ENCODE data around the gene CDC42EP4. TPM values are rescaled to one million over a fixed set of nuclear protein-coding genes. Genes with fewer than 3 reads are reported as not detected.

CDC42EP4 gene
- total RNA-seq, 1 experiment from 2014 or later = 11.0 TPM

DNA sequence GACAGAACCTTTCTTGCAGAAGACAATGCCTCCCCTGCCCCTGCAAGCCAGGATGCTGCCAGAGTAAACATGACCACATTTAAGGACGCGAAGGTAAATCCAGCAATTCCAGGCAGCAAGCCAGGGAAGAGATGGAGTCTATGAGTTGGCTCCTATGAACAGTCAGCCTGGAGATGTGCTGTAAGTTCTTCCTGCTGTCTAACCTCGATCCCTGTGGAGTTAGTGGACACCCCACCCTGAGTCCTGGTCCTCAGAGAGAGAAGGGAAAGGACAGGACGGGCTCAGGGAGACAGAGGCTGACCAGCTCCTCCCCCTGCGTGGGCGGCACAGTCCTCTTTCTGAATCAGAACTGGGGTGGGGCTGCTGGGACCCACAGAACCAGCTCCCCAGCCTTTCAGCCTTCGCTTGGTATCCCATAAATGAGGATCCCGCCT, 24.9 kb downstream of the CDC42EP4 start:
- intact Hi-C loops (cut with micrococcal nuclease) = no loop called here
- ChIA-PET POLR2A (no interaction called here), CTCF (interaction anchor here (0.9 kb wide), 1 partner anchor 83 kb away, joined by 3 read pairs; no protein-coding TSS in a partner anchor)
- Mint-ChIP-seq H3K9me3 (ENCODE audit: unreplicated experiment) (no peaks in the 10 kb centered on the region), H3K36me3 (ENCODE audit: insufficient read depth, unreplicated experiment) (peaks cover 26% of the 10 kb centered on the region), H3K4me1 (ENCODE audit: insufficient read depth, unreplicated experiment) (peaks cover 49% of the 10 kb centered on the region), H3K4me3 (ENCODE audit: unreplicated experiment) (no peak overlapping the region), H3K27ac (ENCODE audit: low read depth, unreplicated experiment) (peak overlapping the region; percentile 68), H3K27me3 (ENCODE audit: insufficient read depth, unreplicated experiment) (no peaks in the 10 kb centered on the region)
- peak; percentile 92 for DNase-seq (ENCODE audit: unreplicated experiment)
- TF ChIP-seq, protein P1, sequence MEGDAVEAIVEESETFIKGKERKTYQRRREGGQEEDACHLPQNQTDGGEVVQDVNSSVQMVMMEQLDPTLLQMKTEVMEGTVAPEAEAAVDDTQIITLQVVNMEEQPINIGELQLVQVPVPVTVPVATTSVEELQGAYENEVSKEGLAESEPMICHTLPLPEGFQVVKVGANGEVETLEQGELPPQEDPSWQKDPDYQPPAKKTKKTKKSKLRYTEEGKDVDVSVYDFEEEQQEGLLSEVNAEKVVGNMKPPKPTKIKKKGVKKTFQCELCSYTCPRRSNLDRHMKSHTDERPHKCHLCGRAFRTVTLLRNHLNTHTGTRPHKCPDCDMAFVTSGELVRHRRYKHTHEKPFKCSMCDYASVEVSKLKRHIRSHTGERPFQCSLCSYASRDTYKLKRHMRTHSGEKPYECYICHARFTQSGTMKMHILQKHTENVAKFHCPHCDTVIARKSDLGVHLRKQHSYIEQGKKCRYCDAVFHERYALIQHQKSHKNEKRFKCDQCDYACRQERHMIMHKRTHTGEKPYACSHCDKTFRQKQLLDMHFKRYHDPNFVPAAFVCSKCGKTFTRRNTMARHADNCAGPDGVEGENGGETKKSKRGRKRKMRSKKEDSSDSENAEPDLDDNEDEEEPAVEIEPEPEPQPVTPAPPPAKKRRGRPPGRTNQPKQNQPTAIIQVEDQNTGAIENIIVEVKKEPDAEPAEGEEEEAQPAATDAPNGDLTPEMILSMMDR (IDR thresholded peaks at IDR 0.05; ENCODE audit: unreplicated experiment) = no peak
- BruUV-seq (replicated peaks) = no TSS peak

DNA sequence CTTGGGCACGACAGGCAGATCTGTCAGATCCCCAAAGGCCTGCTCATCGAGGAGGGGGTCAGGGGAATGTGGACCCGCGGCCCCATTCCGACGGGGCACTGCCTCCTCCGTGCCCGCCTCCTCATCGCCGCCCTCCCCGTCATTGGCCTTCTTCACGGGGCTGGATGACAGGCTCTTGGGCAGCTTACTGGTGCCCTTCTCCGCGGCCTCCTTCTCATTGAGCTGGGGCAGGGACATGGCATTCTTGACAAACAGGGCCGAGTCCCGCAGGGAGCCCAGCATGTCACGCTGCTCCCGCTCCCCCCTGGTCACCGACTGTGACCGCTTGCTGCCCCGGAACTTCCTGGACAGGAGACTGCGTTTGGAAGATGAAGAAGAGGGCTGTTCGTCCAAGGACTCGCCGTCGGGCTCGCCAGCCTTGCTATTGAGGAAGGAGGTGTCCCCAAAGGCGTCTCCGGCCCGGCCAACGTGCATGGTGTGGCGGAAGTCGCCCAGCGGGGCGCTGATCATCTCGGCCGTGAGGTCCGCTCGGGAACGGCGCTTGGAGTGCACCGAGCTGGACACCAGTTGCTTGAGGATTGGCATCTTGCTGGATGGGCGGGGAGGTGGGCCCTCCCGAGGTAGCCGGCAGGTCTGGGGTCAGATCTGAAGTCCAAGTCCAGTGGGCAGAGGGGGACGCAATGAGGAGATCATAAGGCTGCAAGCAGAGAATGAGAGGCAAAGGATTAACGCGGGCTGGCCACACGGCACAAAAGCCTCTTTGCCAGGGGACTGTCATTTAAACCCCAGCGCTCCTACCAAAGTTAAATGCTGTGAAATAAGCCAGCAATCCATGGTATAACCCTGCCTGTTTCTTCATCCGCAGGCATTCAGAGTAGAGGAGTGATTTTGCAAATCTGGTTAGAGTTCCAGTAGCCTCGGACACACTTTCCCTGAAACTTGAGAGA, 25.6 kb downstream of the CDC42EP4 start:
- H3K4me3 Mint-ChIP-seq (ENCODE audit: unreplicated experiment) = no peak overlapping the region
- POLR2A ChIA-PET = no interaction called here
- DNase-seq (ENCODE audit: unreplicated experiment) = no peak
- BruUV-seq (replicated peaks) = no TSS peak
- H3K27ac Mint-ChIP-seq (ENCODE audit: low read depth, unreplicated experiment) = peak overlapping the region; percentile 68
- CTCF ChIA-PET = interaction anchor here (0.9 kb wide), 1 partner anchor 84 kb away, joined by 3 read pairs; no protein-coding TSS in a partner anchor
- no peaks in the 10 kb centered on the region for H3K27me3 Mint-ChIP-seq (ENCODE audit: insufficient read depth, unreplicated experiment)
- TF ChIP-seq, protein P1 (IDR thresholded peaks at IDR 0.05; ENCODE audit: unreplicated experiment) = no peak
- no peaks in the 10 kb centered on the region for H3K9me3 Mint-ChIP-seq (ENCODE audit: unreplicated experiment)
- H3K36me3 Mint-ChIP-seq (ENCODE audit: insufficient read depth, unreplicated experiment) = peaks cover 29% of the 10 kb centered on the region
- intact Hi-C loops (cut with micrococcal nuclease) = no loop called here
- peaks cover 42% of the 10 kb centered on the region for H3K4me1 Mint-ChIP-seq (ENCODE audit: insufficient read depth, unreplicated experiment)

DNA sequence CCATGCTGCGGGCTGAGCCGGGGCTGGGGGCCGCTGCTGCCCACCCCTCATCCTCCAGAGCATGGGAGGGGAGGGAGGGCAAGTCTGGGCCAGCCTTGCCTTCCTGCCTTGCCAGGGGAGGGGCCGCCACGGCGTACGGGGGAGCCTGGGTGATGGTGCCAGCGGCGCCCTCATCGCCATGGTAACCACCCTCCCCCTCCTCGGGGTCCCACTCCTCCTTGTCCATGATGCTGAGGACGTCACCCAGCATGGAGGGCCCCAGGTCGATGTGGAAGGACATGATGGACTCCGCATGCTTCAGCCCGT, 26.2 kb downstream of the CDC42EP4 start:
- peaks cover 29% of the 10 kb centered on the region for H3K36me3 Mint-ChIP-seq (ENCODE audit: insufficient read depth, unreplicated experiment)
- DNase-seq (ENCODE audit: unreplicated experiment) = no peak
- H3K27ac Mint-ChIP-seq (ENCODE audit: low read depth, unreplicated experiment) = no peak overlapping the region
- TF ChIP-seq, protein P1 (IDR thresholded peaks at IDR 0.05; ENCODE audit: unreplicated experiment) = no peak
- H3K4me1 Mint-ChIP-seq (ENCODE audit: insufficient read depth, unreplicated experiment) = peaks cover 36% of the 10 kb centered on the region
- H3K27me3 Mint-ChIP-seq (ENCODE audit: insufficient read depth, unreplicated experiment) = no peaks in the 10 kb centered on the region
- ChIA-PET CTCF (no interaction called here), POLR2A (no interaction called here)
- no peaks in the 10 kb centered on the region for H3K9me3 Mint-ChIP-seq (ENCODE audit: unreplicated experiment)
- BruUV-seq (replicated peaks) = no TSS peak
- no peak overlapping the region for H3K4me3 Mint-ChIP-seq (ENCODE audit: unreplicated experiment)
- intact Hi-C loops (cut with micrococcal nuclease) = no loop called here

DNA sequence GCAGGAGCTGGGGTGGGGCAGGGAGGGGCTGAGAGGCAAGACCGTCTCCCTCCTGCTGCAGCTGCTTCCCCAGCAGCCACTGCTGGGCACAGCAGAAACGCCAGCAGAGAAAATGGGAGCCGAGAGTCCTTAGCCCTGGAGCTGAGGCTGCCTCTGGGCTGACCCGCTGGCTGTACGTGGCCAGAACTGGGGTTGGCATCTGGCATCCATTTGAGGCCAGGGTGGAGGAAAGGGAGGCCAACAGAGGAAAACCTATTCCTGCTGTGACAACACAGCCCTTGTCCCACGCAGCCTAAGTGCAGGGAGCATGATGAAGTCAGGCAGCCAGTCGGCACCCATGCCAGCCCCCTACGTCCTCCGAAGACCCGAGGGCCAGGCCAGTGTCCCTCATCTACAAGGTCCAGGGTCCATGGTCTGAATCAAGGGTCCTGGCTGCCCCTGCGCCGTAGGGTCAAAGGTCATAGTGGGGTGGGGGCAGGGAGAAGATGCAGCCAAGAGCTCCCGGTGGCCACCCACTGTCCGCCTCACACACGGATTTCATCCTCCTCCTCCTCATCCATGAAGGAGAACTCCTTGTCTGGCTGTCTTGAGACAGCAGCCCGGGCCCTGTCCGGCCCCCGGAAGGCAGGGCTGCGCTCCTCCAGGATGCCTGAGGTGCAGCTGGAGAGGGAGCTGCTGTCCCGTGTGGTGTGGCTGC, 26.7 kb downstream of the CDC42EP4 start:
- Mint-ChIP-seq H3K36me3 (ENCODE audit: insufficient read depth, unreplicated experiment) (peaks cover 29% of the 10 kb centered on the region), H3K4me3 (ENCODE audit: unreplicated experiment) (no peak overlapping the region), H3K9me3 (ENCODE audit: unreplicated experiment) (no peaks in the 10 kb centered on the region), H3K27me3 (ENCODE audit: insufficient read depth, unreplicated experiment) (no peaks in the 10 kb centered on the region), H3K4me1 (ENCODE audit: insufficient read depth, unreplicated experiment) (peaks cover 32% of the 10 kb centered on the region), H3K27ac (ENCODE audit: low read depth, unreplicated experiment) (no peak overlapping the region)
- BruUV-seq (replicated peaks) = no TSS peak
- DNase-seq (ENCODE audit: unreplicated experiment) = no peak
- ChIA-PET CTCF (interaction anchor here (1.1 to 1.4 kb wide), 2 partner anchors 26 to 30 kb away, joined by 3 to 6 read pairs; no protein-coding TSS in a partner anchor), POLR2A (no interaction called here)
- intact Hi-C loops (cut with micrococcal nuclease) = no loop called here
- TF ChIP-seq, protein P1 (IDR thresholded peaks at IDR 0.05; ENCODE audit: unreplicated experiment) = no peak

All from MCF 10A (cell line).